Measurements from ENCODE around the gene FCHSD2.

The FCHSD2 gene

DNA sequence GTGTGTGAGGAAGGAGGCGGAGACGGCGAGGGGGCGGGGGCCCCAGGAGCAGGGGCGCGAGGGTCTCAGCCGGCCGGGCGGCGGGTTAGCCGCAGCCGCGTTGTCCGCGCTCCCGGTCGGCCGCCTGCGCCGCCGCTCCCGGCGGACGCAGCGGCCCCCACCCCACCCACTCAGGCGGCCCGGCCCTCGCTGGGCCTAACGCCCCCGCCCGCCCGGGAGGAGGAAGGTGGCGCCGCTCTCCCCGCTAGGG, at the start of gene FCHSD2:
TSS of gene FCHSD2 (minus strand) at position 191 of the 250 bp plus-strand sequence. CDS start 441 bp downstream, outside the sequence.
- DNase-seq = no peak

DNA sequence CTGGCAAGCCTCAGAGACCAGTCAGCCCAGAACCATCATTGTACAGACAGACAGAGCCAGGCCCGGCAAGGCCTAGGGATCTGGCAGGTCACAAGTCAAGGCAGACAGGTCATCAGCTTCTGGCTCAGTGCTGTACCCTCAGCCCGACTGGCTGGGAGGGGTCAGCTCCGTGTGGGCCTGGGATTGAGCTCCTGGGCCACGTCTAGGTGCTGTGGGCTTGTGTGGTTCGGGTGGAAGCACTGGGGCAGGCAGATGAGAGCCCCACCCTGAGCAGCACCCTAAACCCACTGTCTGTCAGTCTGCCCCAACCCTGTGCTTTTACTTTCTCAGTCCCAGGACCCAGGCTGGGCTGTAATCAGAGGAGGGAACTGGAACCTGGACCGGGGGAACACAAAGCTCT, 49.0 kb upstream of the FCHSD2 start:
- DNase-seq = no peak

DNA sequence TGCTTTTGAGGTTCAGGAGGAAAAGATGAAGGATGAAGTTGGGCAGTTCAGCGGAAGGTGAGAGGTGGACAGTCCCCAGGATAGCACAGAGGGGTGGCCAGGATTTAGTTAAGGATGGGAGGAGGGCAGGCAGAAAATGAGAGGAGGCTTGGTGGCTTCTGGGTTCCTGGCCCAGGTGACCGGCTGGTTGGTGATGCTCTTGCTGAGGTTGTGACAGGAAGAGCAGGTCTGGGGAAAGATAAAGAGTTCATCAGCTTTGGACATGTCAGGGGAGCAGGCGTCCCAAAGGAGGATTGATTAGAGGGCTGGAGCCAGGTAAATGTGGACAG, 48.4 kb upstream of the FCHSD2 start:
- DNase-seq = no peak

GRCh38 chr11:73189723-73190556, 47.8 kb upstream of the FCHSD2 start:
- DNase-seq = no peak

- no peak for DNase-seq
Observed at GRCh38 chr11:73189315-73189714, 47.2 kb upstream of the FCHSD2 start.

- no peak for DNase-seq
Observed at GRCh38 chr11:73188301-73188700, 46.2 kb upstream of the FCHSD2 start.

DNA sequence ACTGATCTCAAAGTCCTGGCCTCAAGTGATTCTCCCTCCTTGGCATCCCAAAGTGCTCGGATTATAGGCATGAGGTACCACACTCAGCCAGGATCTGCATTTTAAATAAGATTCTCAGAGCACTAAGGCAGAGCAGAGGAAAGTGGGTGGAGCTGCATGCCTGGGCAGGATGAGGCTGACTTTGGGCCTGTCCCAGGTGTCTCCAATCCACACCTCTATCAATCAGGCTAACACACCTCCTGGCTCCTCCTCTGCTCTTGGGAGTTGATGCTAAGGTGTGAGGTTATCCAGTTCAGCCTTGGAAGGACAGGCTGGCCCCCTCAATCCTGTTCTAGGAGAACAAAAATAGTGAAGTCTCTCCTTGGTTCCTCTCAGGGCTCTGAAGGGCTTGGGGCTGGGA, 45.7 kb upstream of the FCHSD2 start:
- no peak for DNase-seq

- no peak for DNase-seq
Observed at GRCh38 chr11:73186886-73187285, 44.8 kb upstream of the FCHSD2 start.

DNA sequence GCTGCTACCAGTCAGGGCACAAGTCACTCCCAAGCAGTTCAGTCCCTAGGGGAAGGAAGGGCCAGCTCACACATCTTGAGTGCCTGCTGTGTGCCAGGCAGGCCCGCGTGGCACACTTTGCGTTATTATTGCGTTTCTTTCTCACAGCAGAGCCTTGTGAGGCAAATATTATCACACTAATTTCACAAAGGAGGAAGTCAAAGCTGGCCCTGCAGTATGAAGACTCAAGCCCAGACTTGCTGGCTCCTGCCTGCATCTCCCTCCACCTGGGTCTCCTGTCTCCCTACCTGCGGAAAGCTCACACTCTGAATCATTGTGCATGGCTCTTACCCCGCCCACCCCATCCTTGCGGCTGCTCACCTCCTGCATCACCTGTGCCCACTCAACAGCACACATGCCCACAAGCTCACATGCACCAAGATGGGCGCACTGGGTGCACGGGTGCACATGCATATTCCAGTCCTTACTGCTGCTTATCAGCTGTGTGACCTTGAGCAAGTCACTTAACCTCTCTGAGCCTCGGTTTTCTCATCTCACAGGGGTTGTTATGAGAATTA, 44.3 kb upstream of the FCHSD2 start:
- DNase-seq = no peak

GRCh38 chr11:73185680-73186293, 43.7 kb upstream of the FCHSD2 start:
- DNase-seq = peak; percentile 89

DNA sequence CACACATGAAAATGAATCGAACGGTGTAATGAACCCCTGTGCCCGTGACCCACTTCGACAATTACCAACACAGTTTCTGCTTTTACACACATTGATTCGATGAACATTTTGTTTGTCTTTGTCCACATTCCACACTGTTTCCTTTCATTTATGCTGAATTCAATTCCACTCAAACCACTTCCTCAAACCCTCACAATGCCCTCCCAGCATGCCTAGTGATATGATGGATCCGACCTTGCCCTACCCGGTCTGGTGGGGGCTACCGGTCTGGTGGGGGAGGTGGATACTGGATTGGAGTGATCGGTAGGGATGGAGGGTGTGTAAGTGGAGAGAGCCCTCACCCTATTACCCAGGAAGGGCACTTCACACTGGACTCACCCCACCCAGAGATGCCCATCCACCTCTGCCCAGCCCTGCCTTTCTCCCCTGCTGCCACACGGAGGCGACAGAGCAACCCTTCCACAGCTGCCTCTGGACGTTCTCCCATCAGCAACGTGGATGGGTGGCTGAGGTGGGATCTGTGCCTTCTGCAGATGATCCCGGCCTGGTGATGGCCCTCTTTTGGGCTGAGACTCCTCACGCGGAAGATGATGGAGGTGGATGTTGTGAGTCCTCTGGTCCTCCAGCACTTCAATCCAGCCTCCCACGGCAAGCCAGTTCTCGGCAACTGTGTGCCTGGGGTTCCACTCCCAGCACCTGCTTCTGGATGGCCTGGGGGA, 43.0 kb upstream of the FCHSD2 start:
- peak; percentile 73 for DNase-seq

DNA sequence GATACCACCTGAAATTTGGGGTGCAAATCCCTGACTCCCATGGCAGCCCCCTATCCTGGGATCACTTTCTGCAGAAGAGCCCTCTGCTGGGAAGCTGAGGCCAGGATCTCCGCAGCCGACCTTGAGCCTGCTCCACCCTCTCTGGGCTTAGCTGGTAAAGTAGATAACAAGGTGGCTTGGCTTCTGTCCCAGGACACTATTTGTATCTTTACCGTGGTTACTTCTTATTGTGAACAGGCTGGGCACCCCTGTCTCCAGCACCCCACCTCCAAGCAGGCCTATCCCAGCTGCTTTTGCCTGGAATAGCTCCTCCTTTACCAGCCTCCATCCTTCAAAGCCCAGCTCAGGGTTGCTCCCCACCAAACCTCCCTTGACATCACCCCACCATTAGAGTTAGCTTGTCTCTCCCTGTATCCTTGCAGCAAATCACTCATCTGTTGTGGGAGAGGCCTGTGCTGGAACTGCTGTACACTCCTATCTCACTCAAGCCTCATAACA, 40.8 kb upstream of the FCHSD2 start:
- no peak for DNase-seq

- DNase-seq = no peak
Observed at GRCh38 chr11:73178681-73179080, 36.6 kb upstream of the FCHSD2 start.

- DNase-seq = peak; percentile 75
Observed at GRCh38 chr11:73177778-73178539, 35.8 kb upstream of the FCHSD2 start.

DNA sequence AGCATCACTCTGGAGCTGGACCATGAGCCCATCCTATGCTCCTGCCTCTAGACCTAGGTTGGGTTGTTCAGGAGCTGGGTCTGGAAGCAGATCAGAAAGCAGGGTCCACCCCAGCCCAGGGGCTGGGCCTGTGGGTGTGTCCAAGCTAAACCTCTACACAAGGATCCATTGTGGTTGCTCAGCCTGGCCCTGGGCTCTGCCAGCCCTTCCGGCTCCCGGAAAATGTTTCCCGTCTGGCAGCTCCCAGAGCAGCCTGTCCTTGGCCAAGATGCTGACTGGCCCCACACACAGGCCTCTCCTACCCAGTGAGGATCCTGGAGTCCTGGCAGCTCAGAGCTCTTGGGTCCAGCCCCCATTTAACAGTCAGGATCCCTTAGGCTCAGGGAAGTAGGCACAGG, 35.3 kb upstream of the FCHSD2 start:
- DNase-seq = no peak

DNA sequence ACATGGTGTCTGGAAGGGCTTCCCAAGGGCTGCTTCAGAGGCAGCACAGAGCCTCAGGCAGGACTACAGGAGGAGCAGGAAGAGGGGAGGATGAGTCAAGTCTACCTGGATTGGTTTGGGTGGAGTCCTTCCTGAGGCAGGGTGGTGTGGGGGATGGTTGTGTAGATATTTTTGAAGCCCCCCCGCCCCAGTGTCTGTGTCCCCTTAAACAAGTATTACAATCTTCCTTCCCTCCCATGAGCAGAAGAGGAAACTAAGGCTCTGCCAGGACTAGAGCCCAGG, 34.7 kb upstream of the FCHSD2 start:
- no peak for DNase-seq

DNA sequence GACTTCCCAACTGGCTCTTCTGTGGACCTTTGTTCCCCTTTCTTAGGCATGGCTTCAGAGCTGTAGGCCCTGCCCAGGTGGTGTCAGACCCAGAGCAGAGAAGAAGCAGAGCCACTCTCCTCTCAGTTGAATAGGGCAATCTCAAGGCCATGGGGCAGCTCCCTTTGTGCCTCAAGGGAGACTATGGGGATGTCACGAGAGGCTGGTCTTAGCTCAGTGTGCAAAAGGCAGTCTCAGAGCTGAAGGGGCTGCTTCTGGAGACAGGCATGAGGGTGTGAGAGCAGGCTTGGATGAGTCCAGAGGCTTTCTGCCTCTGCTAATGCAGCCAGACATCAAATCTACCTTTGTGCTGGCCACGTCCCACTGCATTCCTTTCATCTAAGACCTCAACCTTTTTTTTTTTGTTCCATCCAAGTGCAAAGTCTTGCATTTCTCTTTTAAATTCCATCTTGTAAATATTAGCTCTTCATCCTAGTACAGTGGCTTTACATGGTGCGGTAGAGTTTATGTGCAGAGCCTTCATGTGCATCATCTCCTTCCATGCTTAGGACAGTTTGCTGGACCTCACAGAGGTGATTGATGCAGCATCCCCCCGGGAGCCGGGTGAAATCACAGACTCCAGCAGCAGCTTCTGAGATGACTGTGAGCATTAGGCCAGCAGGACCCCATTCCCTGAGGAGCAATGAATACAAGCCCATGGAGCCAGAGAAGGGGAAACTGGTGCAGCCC, 34.2 kb upstream of the FCHSD2 start:
- no peak for DNase-seq

- DNase-seq = no peak
Observed at GRCh38 chr11:73175551-73176144, 33.5 kb upstream of the FCHSD2 start.

- no peak for DNase-seq
Observed at GRCh38 chr11:73174495-73174791, 32.3 kb upstream of the FCHSD2 start.

DNA sequence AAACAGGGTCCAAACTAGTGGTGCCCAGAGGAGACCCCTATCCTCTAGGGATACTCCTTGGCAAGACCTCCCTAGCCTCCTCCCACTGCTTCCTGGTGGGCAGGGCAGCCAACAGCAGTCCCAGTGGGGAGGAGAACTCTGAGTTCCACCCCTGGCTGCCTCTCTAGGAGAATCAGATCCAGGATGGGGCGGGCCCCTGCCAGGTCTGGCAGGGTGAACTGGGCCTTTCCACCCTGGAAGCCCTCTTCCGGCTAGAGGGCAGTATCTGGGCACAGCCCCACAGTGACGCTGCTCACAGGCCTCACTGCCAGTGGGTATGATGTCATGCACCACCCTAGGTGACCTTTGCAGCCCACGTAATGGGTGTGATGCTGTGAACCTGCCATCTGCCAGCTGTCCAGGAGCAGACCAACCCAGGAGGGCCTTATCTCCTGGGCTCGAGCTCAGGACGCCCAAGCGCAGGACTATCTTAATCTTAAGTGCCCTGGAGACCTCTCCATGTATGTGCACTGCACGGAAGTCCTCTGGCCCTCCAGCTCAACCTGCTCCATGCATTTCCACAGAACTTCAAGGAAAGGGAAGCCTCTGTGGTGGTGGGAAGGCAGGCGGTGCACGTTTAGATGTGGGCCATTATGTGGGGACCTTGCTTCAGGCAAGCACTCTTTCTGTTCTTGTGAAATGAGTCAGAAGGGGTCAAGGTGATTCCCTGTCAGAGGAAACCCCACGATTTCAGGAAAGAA, 31.8 kb upstream of the FCHSD2 start:
- no peak for DNase-seq

DNA sequence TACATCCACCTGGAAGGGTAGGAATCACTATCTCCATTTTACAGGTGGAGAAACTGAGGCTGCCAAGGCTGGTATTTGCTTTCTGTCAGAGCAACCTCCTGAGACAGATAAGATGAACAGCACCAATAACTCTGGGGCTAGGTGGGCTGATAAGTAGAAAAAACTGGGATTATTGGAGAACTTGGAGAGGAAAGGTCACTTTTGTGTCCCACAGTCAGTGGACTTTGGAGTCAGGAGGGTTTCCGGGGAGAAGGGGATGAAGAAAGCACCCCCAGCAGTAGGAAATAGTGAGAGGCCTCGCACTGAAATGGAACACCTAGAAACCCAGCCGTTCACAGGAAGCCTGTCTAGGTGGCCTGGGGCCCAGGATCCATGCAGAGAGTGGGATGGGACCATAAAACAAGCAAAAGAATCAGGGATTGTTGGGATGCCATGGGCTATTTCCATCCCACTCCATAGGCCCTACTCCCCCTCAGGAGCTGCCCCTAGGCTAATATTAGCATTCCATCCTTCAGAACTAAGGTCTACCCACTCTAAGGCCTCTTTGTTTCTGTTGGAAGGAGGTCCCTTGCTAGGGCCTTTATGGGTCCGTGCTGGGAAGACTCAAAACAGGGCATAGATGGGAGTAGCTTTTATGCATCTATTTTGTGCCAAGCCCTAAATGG, 31.0 kb upstream of the FCHSD2 start:
- DNase-seq = no peak

Measured in T1000 (cell line).